ENCODE measurements around the gene MTX2.
A peak's percentile ranks its signal among the peaks of the same experiment; 100 is the strongest.

The MTX2 gene

DNA sequence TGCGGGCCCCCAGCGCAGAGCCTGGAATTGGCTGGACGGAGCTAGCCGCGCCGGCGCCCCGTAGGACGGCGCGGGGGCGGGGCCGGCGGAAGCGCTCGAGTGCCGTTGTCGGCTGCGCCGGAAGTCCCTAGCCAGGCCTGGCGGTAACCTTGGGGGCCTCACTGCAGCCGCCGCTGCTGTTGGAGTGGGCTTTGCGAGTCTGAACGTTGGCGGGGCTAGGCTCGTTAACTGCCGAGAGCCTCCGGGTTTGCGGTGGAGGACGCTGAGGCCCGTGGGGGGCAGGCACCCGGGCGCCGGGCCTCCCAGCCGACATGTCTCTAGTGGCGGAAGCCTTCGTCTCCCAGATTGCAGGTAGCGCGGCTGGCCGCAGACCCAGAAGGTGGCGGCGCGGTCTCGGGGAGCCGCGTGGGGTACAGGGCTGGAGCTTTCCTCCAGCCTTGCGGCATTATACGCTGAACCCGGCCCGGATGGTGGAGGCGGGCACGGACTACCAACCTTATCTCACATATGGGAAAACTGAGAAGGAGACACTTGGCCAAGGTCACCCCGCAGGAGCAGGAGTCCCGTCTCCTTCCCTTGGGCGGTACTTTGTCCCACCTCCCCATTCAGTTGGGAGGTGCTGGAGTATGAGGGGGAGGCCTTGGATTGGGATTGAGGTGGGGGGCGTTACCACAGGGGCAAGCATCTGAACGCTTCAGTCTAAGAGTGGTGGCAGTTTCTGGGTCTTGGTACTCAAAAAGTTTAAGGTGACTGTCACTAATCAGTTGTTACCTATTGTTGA lies at the start of gene MTX2:
Gene MTX2, plus strand, starts transcription at position 124 of the 781 bp plus-strand sequence. Its CDS starts 188 bp downstream, at position 312.
- peak; percentile 86 for DNase-seq

DNA sequence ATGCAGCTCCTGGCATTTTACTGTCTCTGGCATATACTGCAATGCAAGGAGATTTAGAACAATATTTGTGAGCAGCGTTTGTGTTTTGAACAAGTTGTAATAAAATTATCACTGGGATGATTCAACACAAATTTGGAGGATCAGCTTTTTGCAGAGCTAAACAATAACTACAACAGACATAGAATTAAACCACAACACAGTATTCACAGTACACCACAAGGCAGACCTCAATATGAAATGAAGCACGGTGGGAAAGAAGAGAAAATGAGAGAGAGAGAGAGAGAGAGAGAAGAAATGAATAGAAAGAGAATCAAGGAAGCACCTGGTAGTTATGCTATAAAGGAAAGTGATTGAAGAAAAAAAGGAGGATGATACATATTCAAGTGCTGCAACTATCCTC lies 41.4 kb upstream of the MTX2 start:
- DNase-seq, result no peak

DNA sequence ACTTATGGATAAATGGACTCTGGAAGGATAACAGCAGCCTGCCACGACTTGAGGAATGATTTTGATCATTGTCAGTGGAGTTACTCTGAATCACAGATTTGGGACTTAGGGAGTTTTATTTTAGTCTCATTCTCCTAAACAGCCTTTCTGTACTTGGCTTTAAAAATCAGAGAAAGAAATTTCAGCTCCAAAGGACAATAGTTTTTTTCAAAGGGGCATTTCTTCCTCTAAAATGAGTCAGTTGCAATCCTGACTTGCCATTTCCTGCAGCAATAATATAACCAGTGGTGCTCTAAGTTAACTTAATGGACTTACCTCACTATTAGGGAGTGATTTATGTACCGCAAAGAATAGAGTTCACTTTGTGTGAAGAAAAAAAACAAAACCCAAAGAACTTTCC lies 35.1 kb upstream of the MTX2 start:
- no peak for DNase-seq

GRCh38 chr2:176234940-176235339 lies 34.3 kb upstream of the MTX2 start:
- DNase-seq, result no peak

- DNase-seq, result no peak
These were observed 31.8 kb upstream of the MTX2 start for GRCh38 chr2:176237456-176237855.

- DNase-seq, result peak; percentile 35
These were observed 30.2 kb upstream of the MTX2 start for GRCh38 chr2:176239031-176239430.

DNA sequence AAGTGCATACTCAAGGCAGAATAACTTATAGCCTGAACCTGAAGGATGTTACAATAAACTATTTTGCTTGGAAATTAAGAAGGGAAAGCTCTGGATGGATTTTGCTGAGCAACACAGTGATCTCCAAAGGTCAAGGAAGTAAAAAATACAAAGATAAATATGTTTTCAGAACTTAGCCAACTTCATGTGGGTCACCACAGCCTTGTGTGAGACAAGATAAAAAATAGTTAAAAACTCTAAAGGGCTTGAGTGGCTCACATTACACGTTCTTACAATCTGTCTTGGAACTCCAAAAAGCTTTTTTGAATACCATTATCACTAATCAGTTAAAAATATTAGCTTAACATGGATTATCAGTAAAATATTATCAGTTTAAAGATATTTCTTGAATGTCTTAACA lies 28.9 kb upstream of the MTX2 start:
- no peak for DNase-seq

GRCh38 chr2:176242276-176242675 lies 27.0 kb upstream of the MTX2 start:
- DNase-seq, result peak; percentile 25

GRCh38 chr2:176246331-176246730 lies 22.9 kb upstream of the MTX2 start:
- no peak for DNase-seq

- no peak for DNase-seq
These were observed 21.4 kb upstream of the MTX2 start for GRCh38 chr2:176247859-176248258.

- no peak for DNase-seq
These were observed 17.3 kb upstream of the MTX2 start for GRCh38 chr2:176251928-176252327.

- no peak for DNase-seq
These were observed 8.6 kb upstream of the MTX2 start for GRCh38 chr2:176260689-176261088.

- no peak for DNase-seq
These were observed 8.1 kb upstream of the MTX2 start for GRCh38 chr2:176261136-176261535.

DNA sequence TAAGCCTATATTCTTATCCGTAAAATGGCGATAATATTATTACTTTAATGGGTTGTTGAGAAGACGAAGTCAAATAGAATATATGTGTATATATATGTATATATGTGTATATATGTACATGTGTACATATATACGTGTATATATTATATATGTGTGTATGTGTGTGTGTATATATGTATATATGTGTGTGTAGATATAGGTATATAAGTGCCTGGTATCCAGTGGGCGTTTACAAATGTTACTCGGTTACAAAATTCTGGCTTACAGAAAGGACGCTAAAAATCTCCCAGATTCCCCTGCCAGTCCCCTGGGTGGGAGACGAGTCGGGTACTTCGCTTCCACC lies 295 bp upstream of the MTX2 start:
- no peak for DNase-seq

GRCh38 chr2:176270100-176270750 lies 983 bp downstream of the MTX2 start:
- DNase-seq, result no peak

GRCh38 chr2:176272870-176273459 lies 3.7 kb downstream of the MTX2 start:
- no peak for DNase-seq

DNA sequence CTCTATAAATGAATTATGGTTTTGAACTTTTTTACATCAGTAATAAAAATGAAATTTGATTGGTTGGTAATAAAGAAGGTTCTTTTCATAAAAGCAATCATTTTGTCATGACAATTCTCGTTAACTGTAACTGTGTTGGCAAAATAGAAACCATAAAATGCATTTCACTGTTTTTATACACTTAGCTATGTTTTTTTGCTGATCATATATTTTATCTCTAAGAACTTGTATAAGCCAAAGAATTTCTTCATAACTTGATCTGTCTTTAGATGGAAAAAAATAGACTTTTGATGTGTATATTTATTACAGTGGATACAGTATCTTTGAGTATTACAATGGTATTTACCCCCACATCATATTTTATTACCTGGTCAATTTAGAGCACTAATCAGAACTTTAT lies 9.7 kb downstream of the MTX2 start:
- no peak for DNase-seq

DNA sequence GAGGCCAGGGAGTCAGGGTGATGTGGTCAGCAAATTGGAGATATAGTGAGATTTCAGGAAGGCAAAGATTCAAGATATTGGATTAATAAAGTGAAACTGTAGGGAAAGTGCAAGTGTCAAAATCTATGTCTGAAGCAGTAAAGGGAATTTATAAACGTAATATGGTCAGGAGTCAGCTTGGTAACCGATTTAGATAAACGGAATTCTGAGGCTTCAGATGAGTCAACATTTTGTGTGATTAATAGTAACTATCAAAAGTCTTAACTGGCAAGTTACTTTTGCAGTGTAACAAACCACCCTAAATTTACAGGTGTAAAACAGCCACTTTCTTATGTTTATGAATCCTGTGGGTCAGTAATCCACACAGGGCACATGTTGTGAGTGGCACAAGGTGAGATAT lies 10.9 kb downstream of the MTX2 start:
- no peak for DNase-seq

DNA sequence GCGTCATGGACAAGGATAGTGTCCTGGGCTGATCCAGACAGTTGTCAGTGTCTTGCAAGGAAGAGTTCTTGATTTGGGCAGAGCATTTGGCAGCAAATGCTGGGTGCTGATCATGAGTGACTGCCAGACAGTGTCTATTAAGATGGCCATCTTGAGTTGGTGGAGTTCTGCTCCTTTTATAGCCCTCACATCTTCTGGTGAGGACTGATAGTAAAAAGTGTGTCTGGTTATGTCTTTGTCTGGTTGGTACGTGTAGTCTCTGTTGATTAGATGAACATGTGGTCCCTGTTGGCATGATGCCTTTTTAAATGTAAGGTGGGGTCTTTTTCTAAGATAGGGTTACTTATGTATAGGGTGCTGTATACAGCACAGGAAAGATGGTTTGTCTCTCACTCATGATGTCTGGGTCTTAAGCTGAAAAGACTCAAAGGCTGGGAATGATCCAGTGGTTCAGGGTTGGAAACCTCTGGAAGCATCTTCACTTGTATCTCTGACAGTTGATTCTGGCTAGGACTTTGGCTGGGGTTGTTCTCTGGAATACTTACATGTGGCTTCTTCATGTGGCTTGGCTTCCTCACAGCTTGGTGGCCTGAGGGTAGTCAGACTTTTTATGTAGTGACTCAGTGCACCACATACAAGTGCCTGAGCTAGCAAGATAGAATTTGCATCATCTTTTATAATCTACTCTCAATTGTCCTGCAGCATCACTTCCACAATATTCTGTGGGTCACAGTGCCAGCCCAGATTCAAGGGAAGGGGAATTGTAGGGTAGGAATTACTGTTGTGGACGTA lies 11.8 kb downstream of the MTX2 start:
- peak; percentile 31 for DNase-seq

DNA sequence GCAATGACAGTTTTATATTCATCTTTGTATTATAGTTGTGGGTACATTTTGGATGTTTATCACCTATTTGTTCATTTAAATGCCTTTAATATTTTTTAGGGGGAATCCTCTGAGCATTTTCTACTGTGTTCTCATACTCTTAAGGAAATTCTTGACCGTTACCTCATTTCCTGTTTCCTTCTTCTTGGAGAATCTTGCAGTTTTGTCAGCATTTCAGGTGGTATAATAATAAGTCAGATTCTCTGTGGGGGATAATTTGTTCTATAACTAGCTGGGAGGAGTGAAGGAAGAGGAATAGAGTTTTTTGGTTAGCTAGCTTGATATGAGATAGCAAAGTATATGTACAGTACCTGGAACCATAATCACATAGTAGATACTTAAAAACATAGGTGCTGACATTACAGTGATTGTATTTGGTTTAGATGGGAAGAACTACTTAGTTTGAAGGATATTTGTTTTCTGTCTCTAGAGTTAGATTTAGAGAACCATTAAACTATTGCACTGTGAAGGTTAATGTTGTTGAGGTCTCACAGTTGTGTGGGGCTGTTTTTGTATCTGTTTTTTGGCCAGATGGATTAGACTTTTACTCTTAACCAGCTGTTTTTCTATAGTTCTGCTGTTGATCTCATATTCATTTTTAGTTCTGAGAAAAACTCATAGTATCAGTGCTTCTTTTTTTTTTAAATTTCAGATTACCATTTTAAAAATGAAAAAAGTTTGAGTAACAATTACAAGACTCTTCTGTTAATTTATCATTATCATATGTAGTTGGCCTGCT lies 14.2 kb downstream of the MTX2 start:
- no peak for DNase-seq

- no peak for DNase-seq
These were observed 15.3 kb downstream of the MTX2 start for GRCh38 chr2:176284461-176285049.

DNA sequence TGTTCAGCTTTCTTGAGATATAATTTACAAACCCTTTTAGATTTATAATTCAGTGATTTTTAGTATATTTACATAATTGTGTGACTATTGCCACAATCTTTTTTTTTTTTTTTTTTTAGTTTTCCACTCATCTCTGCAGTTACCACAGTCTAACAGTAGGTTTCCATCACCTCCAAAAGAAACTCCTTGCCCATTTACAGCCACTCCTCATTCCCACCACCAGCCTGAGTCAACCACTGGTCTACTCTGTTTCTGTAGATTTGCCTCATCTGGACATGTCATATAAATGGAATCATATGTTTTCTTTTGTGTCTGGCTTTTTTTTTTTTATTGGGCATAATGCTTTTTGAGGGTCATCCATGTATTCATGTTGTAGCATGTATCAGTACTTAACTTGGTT lies 16.1 kb downstream of the MTX2 start:
- DNase-seq, result no peak
